AG10803 (cell line): ENCODE measurements around the gene CHMP5.
"Not testable (repeated sequence)": the region's sequence is repeated elsewhere in the genome, so short reads cannot be mapped to it uniquely, and the experiment has no call there.

Source experiments
- DNase-seq: peaks from one replicate; pipeline ENCODE4 v3.0.0; 2010; ENCODE audit warnings: low read depth
- H3K4me3 ChIP-seq: 2 replicates; pipeline ENCODE4 v1.5.1; 2011; ENCODE audit warnings: mild to moderate bottlenecking, low read length, control low read depth
- CTCF ChIP-seq: conservative IDR thresholded peaks from 2 replicates; pipeline ENCODE4 v1.5.1; 2011; ENCODE audit warnings: mild to moderate bottlenecking, low read length, control low read depth, inconsistent platforms

CHMP5 gene

GRCh38 chr9:33311953-33312352, 47.1 kb downstream of the CHMP5 start:
- no peak overlapping the region for H3K4me3 ChIP-seq
- DNase-seq: no peak
- TF ChIP-seq CTCF: no peak

- H3K4me3 ChIP-seq: no peak overlapping the region
- TF ChIP-seq CTCF: no peak
- peak; percentile 7 for DNase-seq
These were observed 50.5 kb downstream of the CHMP5 start for GRCh38 chr9:33315371-33315770.

- DNase-seq, H3K4me3 ChIP-seq: not testable (repeated sequence)
These were observed 52.3 kb downstream of the CHMP5 start for GRCh38 chr9:33317136-33317535.

- TF ChIP-seq CTCF: no peak
- no peak overlapping the region for H3K4me3 ChIP-seq
- DNase-seq: no peak
These were observed 53.4 kb downstream of the CHMP5 start for GRCh38 chr9:33318225-33318624.

GRCh38 chr9:33318781-33319180, 53.9 kb downstream of the CHMP5 start:
- DNase-seq: no peak
- TF ChIP-seq CTCF: no peak
- H3K4me3 ChIP-seq: no peak overlapping the region

GRCh38 chr9:33320230-33320567, 55.4 kb downstream of the CHMP5 start:
- TF ChIP-seq CTCF: no peak
- H3K4me3 ChIP-seq: no peak overlapping the region
- DNase-seq: no peak

- H3K4me3 ChIP-seq: no peak overlapping the region
- no peak for TF ChIP-seq CTCF
- peak; percentile 93 for DNase-seq
These were observed 55.9 kb downstream of the CHMP5 start for GRCh38 chr9:33320568-33321261.

- no peak for TF ChIP-seq CTCF
- no peak overlapping the region for H3K4me3 ChIP-seq
- DNase-seq: peak; percentile 90
These were observed 64.3 kb downstream of the CHMP5 start for GRCh38 chr9:33329117-33329563.
